Measurements from ENCODE around the gene PSME3IP1.
"Not testable (repeated sequence)": the region's sequence is repeated elsewhere in the genome, so short reads cannot be mapped to it uniquely, and the experiment has no call there.

The PSME3IP1 gene

GRCh38 chr16:57123974-57124674 lies 61.7 kb downstream of the PSME3IP1 start:
- no peak for DNase-seq (ENCODE audit: low read depth)

DNA sequence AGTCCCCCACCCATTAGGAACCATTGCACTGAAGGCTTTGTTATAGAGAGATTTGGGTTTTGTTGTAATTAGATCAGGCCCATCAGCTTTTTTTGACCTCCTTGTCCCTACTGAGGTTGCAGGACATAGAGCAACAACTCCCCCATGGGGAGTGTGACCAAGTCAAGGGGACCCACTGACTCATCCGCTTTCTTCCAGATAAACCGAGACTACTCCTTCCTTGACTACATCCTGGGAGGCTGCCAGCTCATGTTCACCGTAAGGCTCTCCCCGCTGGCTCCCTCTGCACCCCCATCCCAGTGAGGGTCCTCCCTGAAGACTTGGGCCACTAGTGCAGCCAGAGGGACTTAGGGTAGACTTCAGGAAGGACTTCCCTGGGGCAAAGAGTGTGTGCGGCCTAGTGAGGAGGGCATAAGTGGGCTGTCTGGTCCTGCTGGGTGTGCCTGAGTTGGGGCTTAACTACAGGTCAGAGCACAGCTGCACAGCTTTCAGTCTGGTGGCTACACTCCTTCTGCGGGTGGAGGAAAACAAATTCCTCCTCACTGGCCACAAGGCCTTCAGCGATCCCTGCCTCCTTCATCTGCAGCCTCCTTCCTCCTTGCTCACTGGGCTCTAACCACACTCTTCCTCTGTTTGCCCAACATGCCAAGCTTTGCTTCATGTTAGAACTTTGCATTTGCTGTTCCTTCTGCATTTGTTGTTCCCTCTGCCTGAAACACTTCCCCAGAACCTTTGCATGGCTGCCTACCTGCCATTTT lies 62.4 kb downstream of the PSME3IP1 start:
- no peak for DNase-seq (ENCODE audit: low read depth)

DNA sequence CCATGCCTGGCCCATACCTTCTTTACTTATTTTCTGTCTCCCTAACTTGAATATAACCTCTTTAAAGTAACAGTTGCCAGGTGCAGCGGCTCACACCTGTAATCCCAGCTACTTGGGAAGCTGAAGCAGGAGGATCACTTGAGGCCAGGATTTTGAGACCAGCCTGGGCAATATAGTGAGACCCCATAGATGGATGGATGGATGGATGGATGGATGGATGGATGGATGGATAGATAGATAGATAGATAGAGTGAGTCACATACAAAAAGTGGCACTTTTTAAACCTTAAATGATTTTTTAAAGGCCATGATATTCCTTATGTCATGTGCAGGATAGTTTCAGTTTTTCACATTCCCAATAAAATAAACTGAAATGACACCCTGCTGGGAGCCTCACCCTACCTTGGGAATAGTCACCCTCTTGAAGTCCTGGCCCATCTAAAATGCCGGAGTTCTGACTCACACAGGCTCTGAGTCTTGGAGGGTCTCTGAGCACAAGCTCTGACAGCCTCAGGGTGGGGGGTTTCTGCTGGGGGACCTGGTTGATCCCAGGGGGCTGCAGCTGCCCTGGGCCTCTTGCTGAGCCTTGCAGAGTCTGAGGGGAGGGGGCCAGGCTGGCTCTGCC lies 67.3 kb downstream of the PSME3IP1 start:
- peak; percentile 29 for DNase-seq (ENCODE audit: low read depth)

DNA sequence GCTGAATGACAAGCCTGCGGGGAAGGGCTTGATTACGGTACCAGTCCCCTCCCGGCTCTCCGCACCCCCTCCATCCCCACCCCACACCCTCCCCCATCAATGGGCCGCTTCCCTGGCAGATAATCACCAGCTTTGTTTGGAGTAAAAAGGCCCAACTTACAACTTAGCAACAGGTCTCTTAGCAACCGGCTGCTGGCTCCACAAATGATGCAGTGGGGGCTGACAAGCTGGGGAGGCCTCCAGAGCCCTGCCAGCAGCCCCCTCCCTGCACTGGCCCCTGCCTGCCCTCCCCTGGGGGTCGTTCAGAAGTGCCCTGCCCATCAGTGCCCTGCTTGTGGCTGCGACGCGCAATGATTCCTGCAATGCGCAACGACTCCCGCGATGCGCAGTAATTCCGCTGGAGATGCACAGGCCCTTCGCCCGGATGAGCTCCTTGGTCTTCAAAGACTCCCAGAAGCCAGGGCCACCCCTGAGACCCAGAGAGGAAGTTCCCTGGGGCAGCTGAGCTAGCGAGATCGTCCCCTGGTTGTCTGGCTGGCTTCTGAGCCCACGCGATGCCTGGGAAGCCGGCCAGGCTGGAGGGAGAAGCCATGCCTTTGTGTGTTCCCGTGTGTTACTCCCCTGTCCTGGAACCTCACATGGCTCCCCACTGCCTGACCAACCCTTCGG lies 70.2 kb downstream of the PSME3IP1 start:
- no peak for DNase-seq (ENCODE audit: low read depth)

DNA sequence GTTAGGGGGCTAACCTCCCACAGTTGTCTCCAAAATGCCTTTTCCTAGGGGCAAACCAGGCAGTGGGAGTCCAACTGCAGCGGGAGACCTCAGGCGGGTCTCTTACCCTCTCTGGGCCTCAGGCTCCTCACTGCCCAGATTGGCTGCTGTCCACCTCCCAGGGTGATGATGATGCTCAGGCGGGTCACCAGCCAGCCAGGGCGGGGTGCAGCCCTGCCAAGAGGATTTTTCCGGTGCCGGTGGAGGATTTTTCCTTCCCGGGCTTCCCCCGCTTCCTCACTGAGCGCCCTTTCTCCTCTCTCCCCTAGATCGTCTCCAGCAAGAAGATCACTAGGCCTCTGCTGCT lies 70.7 kb downstream of the PSME3IP1 start:
- DNase-seq (ENCODE audit: low read depth) = no peak

DNA sequence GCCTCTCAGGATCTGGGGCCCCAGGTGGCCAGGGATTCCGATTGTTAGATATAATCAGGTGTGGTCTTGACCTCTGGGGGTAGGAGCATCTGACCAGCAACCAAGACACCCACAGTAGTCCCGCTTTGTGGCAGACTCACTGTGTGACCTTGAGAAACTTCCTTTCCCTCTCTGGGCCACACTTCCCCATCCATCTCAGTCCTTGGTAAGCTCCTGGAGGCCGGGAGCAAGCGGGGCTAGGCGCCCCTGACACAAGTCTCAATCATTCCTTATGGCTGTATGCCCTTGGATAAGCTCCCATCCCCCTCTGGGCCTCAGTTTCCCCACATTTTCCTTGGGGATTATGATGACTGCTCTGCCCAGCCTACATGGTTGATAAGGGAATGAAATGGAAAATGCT lies 72.2 kb downstream of the PSME3IP1 start:
- no peak for DNase-seq (ENCODE audit: low read depth)

DNA sequence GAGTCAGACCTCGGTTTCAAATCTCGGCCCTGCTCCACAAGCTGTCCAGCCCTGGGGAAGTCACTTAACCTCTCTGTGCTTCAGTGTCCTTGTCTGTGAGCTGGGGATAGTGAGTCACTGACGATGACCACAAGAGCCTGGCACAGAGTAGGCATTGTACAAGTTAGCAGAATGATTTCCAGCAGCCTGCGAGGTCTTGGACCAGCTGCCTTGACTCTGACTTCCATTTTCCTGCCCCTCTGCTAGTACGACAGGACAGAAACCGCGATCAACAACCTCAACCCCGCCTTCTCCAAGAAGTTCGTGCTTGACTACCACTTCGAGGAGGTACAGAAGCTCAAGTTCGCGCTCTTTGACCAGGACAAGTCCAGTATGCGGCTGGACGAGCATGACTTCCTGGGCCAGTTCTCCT lies 72.8 kb downstream of the PSME3IP1 start:
- peak; percentile 47 for DNase-seq (ENCODE audit: low read depth)

DNA sequence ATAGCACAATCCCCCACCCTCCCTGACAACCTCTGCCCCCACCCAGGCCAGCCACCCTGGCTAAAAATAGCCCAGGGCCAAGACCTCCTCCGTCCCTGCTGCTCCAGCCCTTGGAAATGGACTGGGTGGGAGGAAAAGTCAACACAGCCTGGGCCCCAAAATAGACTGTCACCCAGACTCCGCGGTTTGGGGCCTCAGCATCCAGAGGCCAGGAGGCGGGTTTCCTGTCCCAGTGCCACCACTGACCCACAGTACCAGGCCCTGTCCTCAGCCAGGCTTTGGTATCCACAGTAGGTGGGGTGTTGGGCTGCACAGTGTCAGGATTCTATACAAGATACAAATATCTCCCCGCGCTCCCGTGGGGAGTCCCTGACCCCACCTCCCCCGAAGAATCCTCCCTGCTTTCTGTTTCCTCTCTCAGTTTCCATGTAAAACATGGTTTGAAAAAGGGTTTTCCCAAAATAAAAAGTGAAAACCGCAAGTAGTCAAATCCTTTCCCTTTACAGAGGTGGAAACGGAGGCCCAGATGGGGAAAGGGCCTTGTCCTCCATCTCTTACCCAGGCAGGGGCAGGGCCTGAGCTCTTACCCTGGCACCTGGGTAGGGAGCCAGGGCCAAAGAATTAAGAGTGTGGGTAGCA lies 73.3 kb downstream of the PSME3IP1 start:
- peak; percentile 30 for DNase-seq (ENCODE audit: low read depth)

DNA sequence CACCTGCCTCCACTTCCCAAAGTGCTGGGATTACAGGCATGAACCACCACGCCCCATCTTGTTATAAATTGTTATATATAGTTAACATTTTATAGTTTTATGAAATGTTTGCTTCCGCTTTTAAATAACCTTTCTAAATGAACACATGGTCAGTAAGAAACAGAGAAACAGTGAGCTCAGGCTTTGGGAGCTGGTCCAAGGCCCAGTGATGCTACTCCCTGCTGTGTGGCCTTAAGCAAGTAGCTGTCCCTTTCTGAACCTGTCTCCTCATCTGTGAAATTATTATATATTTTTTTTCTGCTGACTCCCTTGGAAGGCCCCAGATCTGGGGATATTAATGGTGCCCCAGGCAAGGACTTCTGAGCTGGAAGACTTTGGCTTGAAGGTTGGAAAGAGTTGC lies 74.4 kb downstream of the PSME3IP1 start:
- no peak for DNase-seq (ENCODE audit: low read depth)

GRCh38 chr16:57110937-57111336 lies 74.9 kb downstream of the PSME3IP1 start:
- DNase-seq (ENCODE audit: low read depth) = no peak

- DNase-seq (ENCODE audit: low read depth) = not testable (repeated sequence)
Observed at GRCh38 chr16:57109259-57110105, 76.4 kb downstream of the PSME3IP1 start.

- no peak for DNase-seq (ENCODE audit: low read depth)
Observed at GRCh38 chr16:57108432-57108831, 77.4 kb downstream of the PSME3IP1 start.

- DNase-seq (ENCODE audit: low read depth) = no peak
Observed at GRCh38 chr16:57107321-57107922, 78.4 kb downstream of the PSME3IP1 start.

DNA sequence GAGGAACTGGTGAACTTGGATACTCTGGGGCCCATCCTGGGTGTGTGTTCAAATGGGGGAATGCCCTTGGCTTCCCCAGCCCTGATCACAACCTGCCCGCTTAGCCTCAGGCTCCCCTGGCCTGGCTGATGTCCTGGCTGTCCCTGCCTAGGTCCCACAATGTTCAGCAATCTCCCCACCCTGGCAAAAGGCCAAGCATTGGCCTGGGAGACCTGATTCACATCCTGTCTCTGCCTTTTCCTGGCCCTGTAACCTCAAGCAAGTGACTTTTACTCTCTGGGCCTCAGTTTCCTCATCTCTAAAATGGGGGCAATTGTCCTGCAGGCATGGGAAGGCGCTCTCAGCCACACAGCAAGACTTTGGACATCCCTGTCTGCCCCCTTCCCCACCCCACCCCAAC lies 79.1 kb downstream of the PSME3IP1 start:
- DNase-seq (ENCODE audit: low read depth) = peak; percentile 40

DNA sequence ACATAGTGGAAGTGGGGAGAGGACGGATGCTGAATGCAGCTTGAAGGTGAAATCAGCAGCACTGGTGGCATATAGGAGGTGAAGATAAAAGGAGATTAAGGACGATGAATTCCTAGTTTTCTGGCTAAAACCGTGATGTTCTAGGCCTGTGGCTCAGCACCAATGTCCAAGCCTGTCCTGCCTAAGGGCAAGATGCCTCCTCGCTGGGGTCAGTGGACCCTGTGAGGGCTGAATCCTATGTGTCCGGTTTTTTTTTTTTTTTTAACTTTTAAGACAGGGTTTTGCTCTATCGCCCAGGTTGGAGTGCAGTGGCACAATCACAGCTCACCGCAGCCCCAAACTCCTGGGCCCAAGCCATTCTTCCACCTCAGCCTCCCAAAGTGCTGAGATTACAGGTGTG lies 80.7 kb downstream of the PSME3IP1 start:
- no peak for DNase-seq (ENCODE audit: low read depth)

GRCh38 chr16:57104706-57105105 lies 81.1 kb downstream of the PSME3IP1 start:
- DNase-seq (ENCODE audit: low read depth) = no peak

- DNase-seq (ENCODE audit: low read depth) = no peak
Observed at GRCh38 chr16:57102888-57103851, 82.7 kb downstream of the PSME3IP1 start.
